Stimulated activated CD8-positive, alpha-beta memory T cell treated with anti-CD3 and anti-CD28 coated beads, Interleukin-7, amount 100 ng/mL, for 24 hours (primary cell): ENCODE measurements around the gene PRAMEF20.
"Not testable (repeated sequence)": the region's sequence is repeated elsewhere in the genome, so short reads cannot be mapped to it uniquely, and the experiment has no call there.

Experiments used
- DNase-seq: peaks from one replicate; pipeline ENCODE4 v3.0.0-alpha.2; 2020; ENCODE audit warnings: low read depth

Gene PRAMEF20

GRCh38 chr1:13410150-13410549, at the start of gene PRAMEF20:
TSS of gene PRAMEF20 (plus strand) at chr1:13410450. CDS start at chr1:13416355, 5,905 bp downstream.
- not testable (repeated sequence) for DNase-seq

- DNase-seq = not testable (repeated sequence)
Measured at GRCh38 chr1:13362364-13362763, 47.9 kb upstream of the PRAMEF20 start.

- DNase-seq = not testable (repeated sequence)
Measured at GRCh38 chr1:13364928-13365327, 45.3 kb upstream of the PRAMEF20 start.

GRCh38 chr1:13366536-13366935, 43.7 kb upstream of the PRAMEF20 start:
- DNase-seq = not testable (repeated sequence)

GRCh38 chr1:13368544-13368943, 41.7 kb upstream of the PRAMEF20 start:
- peak; percentile 6 for DNase-seq

GRCh38 chr1:13378983-13379382, 31.3 kb upstream of the PRAMEF20 start:
- DNase-seq = not testable (repeated sequence)

GRCh38 chr1:13380380-13380779, 29.9 kb upstream of the PRAMEF20 start:
- not testable (repeated sequence) for DNase-seq

- not testable (repeated sequence) for DNase-seq
Measured at GRCh38 chr1:13389332-13389731, 20.9 kb upstream of the PRAMEF20 start, which contains the start of gene PRAMEF17. TSS of gene PRAMEF17 (plus strand) at chr1:13389632. CDS start at chr1:13389658, 26 bp downstream.

GRCh38 chr1:13393004-13393403, 17.2 kb upstream of the PRAMEF20 start:
- DNase-seq = not testable (repeated sequence)

GRCh38 chr1:13394761-13395160, 15.5 kb upstream of the PRAMEF20 start:
- not testable (repeated sequence) for DNase-seq

- DNase-seq = not testable (repeated sequence)
Measured at GRCh38 chr1:13395311-13395710, 14.9 kb upstream of the PRAMEF20 start.

- DNase-seq = no peak
Measured at GRCh38 chr1:13407811-13408210, 2.4 kb upstream of the PRAMEF20 start.

- no peak for DNase-seq
Measured at GRCh38 chr1:13430495-13430894, 20.2 kb downstream of the PRAMEF20 start.

GRCh38 chr1:13432251-13432650, 22.0 kb downstream of the PRAMEF20 start:
- DNase-seq = no peak

GRCh38 chr1:13433694-13434358, 23.6 kb downstream of the PRAMEF20 start:
- not testable (repeated sequence) for DNase-seq

- DNase-seq = no peak
Measured at GRCh38 chr1:13435458-13435857, 25.2 kb downstream of the PRAMEF20 start.

- DNase-seq = not testable (repeated sequence)
Measured at GRCh38 chr1:13439104-13439783, 29.0 kb downstream of the PRAMEF20 start.

GRCh38 chr1:13443335-13443979, 33.2 kb downstream of the PRAMEF20 start:
- no peak for DNase-seq

GRCh38 chr1:13450204-13450603, 40.0 kb downstream of the PRAMEF20 start:
- DNase-seq = no peak

- DNase-seq = no peak
Measured at GRCh38 chr1:13451399-13451965, 41.2 kb downstream of the PRAMEF20 start.

GRCh38 chr1:13456904-13457532, 46.8 kb downstream of the PRAMEF20 start:
- no peak for DNase-seq

- no peak for DNase-seq
Measured at GRCh38 chr1:13461977-13462376, 51.7 kb downstream of the PRAMEF20 start.
